HepG2 (cell line): ENCODE measurements around the gene FITM1. TPM values are rescaled to one million over a fixed set of nuclear protein-coding genes. Genes with fewer than 3 reads are reported as not detected.

Experiments used
- FOXJ3 ChIP-seq: sonication (generic); formaldehyde crosslinking; IDR thresholded peaks from 2 replicates; pipeline ENCODE4 v1.4.0; 2020; ENCODE audit warnings: missing genetic modification reagents, mild to moderate bottlenecking, borderline replicate concordance
- MXD4 ChIP-seq: IDR thresholded peaks from 2 replicates; pipeline ENCODE4 v1.6.1; 2016; ENCODE audit warnings: mild to moderate bottlenecking, missing biosample characterization, missing genetic modification reagents
- NCOR1 ChIP-seq: fragments of 200-600 bp; sonication (generic); IDR thresholded peaks from 2 replicates; pipeline ENCODE4 v1.7.0; 2017; ENCODE audit warnings: antibody characterized with exemption, low read length, borderline replicate concordance
- RBM39 ChIP-seq: fragments of 200-400 bp; formaldehyde crosslinking; IDR thresholded peaks from one replicate; pipeline ENCODE4 v1.6.1; 2018; ENCODE audit warnings: antibody characterized with exemption, mild to moderate bottlenecking, low read depth, low read length; ENCODE audit not compliant: poor library complexity, severe bottlenecking
- ZNF629 ChIP-seq: sonication (generic); formaldehyde crosslinking; conservative IDR thresholded peaks from 2 replicates; pipeline ENCODE4 v1.5.0; 2020; ENCODE audit warnings: missing genetic modification reagents
- ZNF841 ChIP-seq: sonication (generic); formaldehyde crosslinking; IDR thresholded peaks from 2 replicates; pipeline ENCODE4 v1.8.1; 2023; ENCODE audit warnings: missing genetic modification reagents, borderline replicate concordance
- polyA plus RNA-seq, 8 experiments: library from polyadenylated mRNA; depleted of rRNA in 3 of 8; stranded (reverse) in 7 of 8; unstranded in 1 of 8; fragments of >200 nt; fragmentation: Illumina TruSeq in 4 of 8; extraction: Trizol in 4 of 8; gene quantifications; 2 replicates each; pipeline versions ENCODE4 v1.2.1 to v1.2.3, GENCODE V29; 2011 to 2016; ENCODE audit warnings: low read depth in 4 of 8, missing spikeins in 1 of 8, mixed read lengths in 1 of 8; ENCODE audit not compliant: insufficient read depth in 1 of 8
- total RNA-seq, 5 experiments: library from RNA; depleted of rRNA; stranded (reverse); fragments of >200 nt; fragmentation: Illumina TruSeq; extraction: Trizol; gene quantifications; 2 replicates each; pipeline ENCODE4 v1.2.3, GENCODE V29; 2016; ENCODE audit warnings: low read depth in 1 of 5
- TF ChIP-seq, protein P1 (sequence below): sonication (generic); formaldehyde crosslinking; IDR thresholded peaks from 2 replicates; pipeline ENCODE4 v1.4.0; 2020; ENCODE audit warnings: mild to moderate bottlenecking, missing genetic modification reagents
- TF ChIP-seq, protein P2 (sequence below): IDR thresholded peaks from 2 replicates; pipeline ENCODE4 v1.6.1; 2016
- TF ChIP-seq, protein P3 (sequence below): IDR thresholded peaks from 2 replicates; pipeline ENCODE4 v1.6.1; 2012; ENCODE audit warnings: low read length, improper control_type of control experiment
- TF ChIP-seq, protein P4 (sequence below): sonication (generic); formaldehyde crosslinking; IDR thresholded peaks from 2 replicates; pipeline ENCODE4 v1.4.0; 2020; ENCODE audit warnings: missing genetic modification reagents, mild to moderate bottlenecking, borderline replicate concordance
- TF ChIP-seq, protein P5 (sequence below): sonication (generic); formaldehyde crosslinking; IDR thresholded peaks from 2 replicates; pipeline ENCODE4 v1.8.0; 2022; ENCODE audit warnings: mild to moderate bottlenecking, missing genetic modification reagents, moderate library complexity

The FITM1 gene
- total and polyA plus RNA-seq, 2 of the 13 experiments (the other 11 are each of a cell fraction or from before 2014, with no cell fraction given), result 2.7 to 5.8 TPM

DNA sequence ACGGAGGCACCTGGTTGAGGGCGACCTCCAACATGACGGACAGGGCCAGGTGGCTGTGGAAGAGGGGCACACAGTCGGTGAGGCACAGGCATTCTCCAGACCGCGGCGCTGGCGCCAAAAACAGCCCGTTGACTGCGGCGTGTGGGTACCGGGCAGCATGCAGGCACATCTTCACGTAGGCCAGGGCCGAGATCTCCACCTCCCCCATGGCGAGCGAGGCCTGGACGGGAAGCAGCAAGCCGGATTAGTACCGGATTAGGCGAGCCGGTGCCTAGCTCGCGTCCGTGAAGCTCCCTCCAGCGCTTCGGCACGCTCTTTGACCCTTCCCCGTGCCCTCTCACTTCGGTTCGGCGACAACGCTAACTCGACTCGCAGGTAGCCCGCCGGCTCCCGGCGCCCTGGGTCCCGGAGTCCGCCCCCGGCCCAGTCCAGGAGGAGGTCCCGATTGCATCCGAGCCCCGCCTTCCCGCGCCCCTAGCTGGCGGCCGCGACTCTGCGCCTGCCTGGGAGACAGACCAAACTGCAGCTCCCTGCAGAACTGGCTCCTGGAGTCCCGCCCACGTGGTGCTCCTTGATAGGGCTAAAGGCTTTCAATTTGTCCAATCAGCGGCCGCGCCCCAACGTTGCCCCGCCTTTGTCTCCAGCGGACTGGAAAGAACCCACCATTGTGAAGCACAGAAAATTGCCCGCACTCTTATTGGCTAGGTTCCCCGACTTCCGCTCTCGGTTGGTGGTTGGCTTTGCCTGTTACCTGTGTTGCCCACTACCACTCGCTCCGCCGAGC is 10.8 kb downstream of the FITM1 start, which contains the start of gene EMC9 (continued):
- TF ChIP-seq, protein P1, sequence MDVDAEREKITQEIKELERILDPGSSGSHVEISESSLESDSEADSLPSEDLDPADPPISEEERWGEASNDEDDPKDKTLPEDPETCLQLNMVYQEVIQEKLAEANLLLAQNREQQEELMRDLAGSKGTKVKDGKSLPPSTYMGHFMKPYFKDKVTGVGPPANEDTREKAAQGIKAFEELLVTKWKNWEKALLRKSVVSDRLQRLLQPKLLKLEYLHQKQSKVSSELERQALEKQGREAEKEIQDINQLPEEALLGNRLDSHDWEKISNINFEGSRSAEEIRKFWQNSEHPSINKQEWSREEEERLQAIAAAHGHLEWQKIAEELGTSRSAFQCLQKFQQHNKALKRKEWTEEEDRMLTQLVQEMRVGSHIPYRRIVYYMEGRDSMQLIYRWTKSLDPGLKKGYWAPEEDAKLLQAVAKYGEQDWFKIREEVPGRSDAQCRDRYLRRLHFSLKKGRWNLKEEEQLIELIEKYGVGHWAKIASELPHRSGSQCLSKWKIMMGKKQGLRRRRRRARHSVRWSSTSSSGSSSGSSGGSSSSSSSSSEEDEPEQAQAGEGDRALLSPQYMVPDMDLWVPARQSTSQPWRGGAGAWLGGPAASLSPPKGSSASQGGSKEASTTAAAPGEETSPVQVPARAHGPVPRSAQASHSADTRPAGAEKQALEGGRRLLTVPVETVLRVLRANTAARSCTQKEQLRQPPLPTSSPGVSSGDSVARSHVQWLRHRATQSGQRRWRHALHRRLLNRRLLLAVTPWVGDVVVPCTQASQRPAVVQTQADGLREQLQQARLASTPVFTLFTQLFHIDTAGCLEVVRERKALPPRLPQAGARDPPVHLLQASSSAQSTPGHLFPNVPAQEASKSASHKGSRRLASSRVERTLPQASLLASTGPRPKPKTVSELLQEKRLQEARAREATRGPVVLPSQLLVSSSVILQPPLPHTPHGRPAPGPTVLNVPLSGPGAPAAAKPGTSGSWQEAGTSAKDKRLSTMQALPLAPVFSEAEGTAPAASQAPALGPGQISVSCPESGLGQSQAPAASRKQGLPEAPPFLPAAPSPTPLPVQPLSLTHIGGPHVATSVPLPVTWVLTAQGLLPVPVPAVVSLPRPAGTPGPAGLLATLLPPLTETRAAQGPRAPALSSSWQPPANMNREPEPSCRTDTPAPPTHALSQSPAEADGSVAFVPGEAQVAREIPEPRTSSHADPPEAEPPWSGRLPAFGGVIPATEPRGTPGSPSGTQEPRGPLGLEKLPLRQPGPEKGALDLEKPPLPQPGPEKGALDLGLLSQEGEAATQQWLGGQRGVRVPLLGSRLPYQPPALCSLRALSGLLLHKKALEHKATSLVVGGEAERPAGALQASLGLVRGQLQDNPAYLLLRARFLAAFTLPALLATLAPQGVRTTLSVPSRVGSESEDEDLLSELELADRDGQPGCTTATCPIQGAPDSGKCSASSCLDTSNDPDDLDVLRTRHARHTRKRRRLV (CRISPR knock-in tag), result peak; percentile 89
- TF ChIP-seq, protein P2, sequence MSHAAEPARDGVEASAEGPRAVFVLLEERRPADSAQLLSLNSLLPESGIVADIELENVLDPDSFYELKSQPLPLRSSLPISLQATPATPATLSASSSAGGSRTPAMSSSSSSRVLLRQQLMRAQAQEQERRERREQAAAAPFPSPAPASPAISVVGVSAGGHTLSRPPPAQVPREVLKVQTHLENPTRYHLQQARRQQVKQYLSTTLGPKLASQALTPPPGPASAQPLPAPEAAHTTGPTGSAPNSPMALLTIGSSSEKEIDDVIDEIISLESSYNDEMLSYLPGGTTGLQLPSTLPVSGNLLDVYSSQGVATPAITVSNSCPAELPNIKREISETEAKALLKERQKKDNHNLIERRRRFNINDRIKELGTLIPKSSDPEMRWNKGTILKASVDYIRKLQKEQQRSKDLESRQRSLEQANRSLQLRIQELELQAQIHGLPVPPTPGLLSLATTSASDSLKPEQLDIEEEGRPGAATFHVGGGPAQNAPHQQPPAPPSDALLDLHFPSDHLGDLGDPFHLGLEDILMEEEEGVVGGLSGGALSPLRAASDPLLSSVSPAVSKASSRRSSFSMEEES (CRISPR knock-in tag), result peak; percentile 73; the same call in 1 of the 2 replicates
- TF ChIP-seq FOXJ3 (no peak; the same call in none of the 2 replicates), MXD4 (peak; percentile 87), NCOR1 (peak; percentile 62; the same call in 1 of the 2 replicates), ZNF629 (CRISPR knock-in tag) (peak; percentile 60; the same call in 1 of the 2 replicates), RBM39 (peak; percentile 50), ZNF841 (CRISPR knock-in tag) (no peak)
- TF ChIP-seq, protein P3, sequence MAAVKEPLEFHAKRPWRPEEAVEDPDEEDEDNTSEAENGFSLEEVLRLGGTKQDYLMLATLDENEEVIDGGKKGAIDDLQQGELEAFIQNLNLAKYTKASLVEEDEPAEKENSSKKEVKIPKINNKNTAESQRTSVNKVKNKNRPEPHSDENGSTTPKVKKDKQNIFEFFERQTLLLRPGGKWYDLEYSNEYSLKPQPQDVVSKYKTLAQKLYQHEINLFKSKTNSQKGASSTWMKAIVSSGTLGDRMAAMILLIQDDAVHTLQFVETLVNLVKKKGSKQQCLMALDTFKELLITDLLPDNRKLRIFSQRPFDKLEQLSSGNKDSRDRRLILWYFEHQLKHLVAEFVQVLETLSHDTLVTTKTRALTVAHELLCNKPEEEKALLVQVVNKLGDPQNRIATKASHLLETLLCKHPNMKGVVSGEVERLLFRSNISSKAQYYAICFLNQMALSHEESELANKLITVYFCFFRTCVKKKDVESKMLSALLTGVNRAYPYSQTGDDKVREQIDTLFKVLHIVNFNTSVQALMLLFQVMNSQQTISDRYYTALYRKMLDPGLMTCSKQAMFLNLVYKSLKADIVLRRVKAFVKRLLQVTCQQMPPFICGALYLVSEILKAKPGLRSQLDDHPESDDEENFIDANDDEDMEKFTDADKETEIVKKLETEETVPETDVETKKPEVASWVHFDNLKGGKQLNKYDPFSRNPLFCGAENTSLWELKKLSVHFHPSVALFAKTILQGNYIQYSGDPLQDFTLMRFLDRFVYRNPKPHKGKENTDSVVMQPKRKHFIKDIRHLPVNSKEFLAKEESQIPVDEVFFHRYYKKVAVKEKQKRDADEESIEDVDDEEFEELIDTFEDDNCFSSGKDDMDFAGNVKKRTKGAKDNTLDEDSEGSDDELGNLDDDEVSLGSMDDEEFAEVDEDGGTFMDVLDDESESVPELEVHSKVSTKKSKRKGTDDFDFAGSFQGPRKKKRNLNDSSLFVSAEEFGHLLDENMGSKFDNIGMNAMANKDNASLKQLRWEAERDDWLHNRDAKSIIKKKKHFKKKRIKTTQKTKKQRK, result peak; percentile 79
- TF ChIP-seq, protein P4, sequence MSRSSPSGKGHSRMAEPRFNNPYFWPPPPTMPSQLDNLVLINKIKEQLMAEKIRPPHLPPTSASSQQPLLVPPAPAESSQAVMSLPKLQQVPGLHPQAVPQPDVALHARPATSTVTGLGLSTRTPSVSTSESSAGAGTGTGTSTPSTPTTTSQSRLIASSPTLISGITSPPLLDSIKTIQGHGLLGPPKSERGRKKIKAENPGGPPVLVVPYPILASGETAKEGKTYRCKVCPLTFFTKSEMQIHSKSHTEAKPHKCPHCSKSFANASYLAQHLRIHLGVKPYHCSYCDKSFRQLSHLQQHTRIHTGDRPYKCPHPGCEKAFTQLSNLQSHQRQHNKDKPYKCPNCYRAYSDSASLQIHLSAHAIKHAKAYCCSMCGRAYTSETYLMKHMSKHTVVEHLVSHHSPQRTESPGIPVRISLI, result peak; percentile 72
- TF ChIP-seq, protein P5, sequence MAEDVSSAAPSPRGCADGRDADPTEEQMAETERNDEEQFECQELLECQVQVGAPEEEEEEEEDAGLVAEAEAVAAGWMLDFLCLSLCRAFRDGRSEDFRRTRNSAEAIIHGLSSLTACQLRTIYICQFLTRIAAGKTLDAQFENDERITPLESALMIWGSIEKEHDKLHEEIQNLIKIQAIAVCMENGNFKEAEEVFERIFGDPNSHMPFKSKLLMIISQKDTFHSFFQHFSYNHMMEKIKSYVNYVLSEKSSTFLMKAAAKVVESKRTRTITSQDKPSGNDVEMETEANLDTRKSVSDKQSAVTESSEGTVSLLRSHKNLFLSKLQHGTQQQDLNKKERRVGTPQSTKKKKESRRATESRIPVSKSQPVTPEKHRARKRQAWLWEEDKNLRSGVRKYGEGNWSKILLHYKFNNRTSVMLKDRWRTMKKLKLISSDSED (CRISPR knock-in tag), result peak; percentile 98
